ENCODE measurements around the gene TNFRSF18. TPM values are rescaled to one million over a fixed set of nuclear protein-coding genes. Genes with fewer than 3 reads are reported as not detected.

The TNFRSF18 gene
- total RNA-seq, 2 donors from 2014 or later = 43.6 to 250 TPM

- H3K36me3 Mint-ChIP-seq = peaks cover 29 to 33% of the 10 kb centered on the region in 2 donors
- H3K27ac Mint-ChIP-seq = peak overlapping the region; percentile 56 to 80
- peaks cover 0 to 4% of the 10 kb centered on the region in 2 donors for H3K9me3 Mint-ChIP-seq
- DNase-seq (ENCODE audit: low spot score in 2 of 2) (no peak), ATAC-seq (no peak)
Observed at GRCh38 chr1:1232796-1233566, 26.6 kb upstream of the TNFRSF18 start.

GRCh38 chr1:1232208-1232795 is 25.9 kb upstream of the TNFRSF18 start, which contains the start of gene B3GALT6:
B3GALT6 (plus strand) TSS chr1:1232237; CDS start chr1:1232279, 42 bp downstream.
- Mint-ChIP-seq H3K27ac (peak within 1 kb of the TSS; percentile 93 to 98), H3K9me3 (peaks cover 0 to 4% of the 10 kb centered on the region in 2 donors), H3K36me3 (peaks cover 29 to 33% of the 10 kb centered on the region in 2 donors)
- DNase-seq (ENCODE audit: low spot score in 2 of 2) (no peak), ATAC-seq (no peak)

GRCh38 chr1:1231400-1232207 is 25.2 kb upstream of the TNFRSF18 start, which contains the start of gene SDF4:
SDF4 (minus strand) TSS chr1:1232001; CDS start chr1:1228772, 3,229 bp downstream.
- Mint-ChIP-seq H3K9me3 (peaks cover 0 to 4% of the 10 kb centered on the region in 2 donors), H3K27ac (peak within 1 kb of the TSS; percentile 93 to 98), H3K36me3 (peaks cover 29 to 33% of the 10 kb centered on the region in 2 donors)
- peak; percentile 97 to 98 for DNase-seq (ENCODE audit: low spot score in 2 of 2)
- ATAC-seq = peak; percentile 97 to 98

GRCh38 chr1:1230656-1231399 is 24.4 kb upstream of the TNFRSF18 start:
- Mint-ChIP-seq H3K9me3 (peaks cover 0 to 4% of the 10 kb centered on the region in 2 donors), H3K27ac (peak overlapping the region; percentile 93 to 98), H3K36me3 (peaks cover 29 to 37% of the 10 kb centered on the region in 2 donors)
- no peak for ATAC-seq
- no peak for DNase-seq (ENCODE audit: low spot score in 2 of 2)

GRCh38 chr1:1229770-1230169 is 23.4 kb upstream of the TNFRSF18 start:
- ATAC-seq = no peak
- DNase-seq (ENCODE audit: low spot score in 2 of 2) = no peak
- peaks cover 0 to 4% of the 10 kb centered on the region in 2 donors for H3K9me3 Mint-ChIP-seq
- peaks cover 29 to 41% of the 10 kb centered on the region in 2 donors for H3K36me3 Mint-ChIP-seq
- peak overlapping the region; percentile 32 to 93 for H3K27ac Mint-ChIP-seq

- DNase-seq (ENCODE audit: low spot score in 2 of 2) = no peak
- Mint-ChIP-seq H3K9me3 (peaks cover 0 to 4% of the 10 kb centered on the region in 2 donors), H3K36me3 (peaks cover 27 to 34% of the 10 kb centered on the region in 2 donors), H3K27ac (peak overlapping the region in 1 of 2 donors; percentile 60)
- ATAC-seq = no peak
Observed at GRCh38 chr1:1228596-1229321, 22.4 kb upstream of the TNFRSF18 start.

GRCh38 chr1:1228187-1228586 is 21.8 kb upstream of the TNFRSF18 start:
- no peak for DNase-seq (ENCODE audit: low spot score in 2 of 2)
- H3K9me3 Mint-ChIP-seq = no peaks in the 10 kb centered on the region
- no peak for ATAC-seq

GRCh38 chr1:1227386-1227785 is 21.0 kb upstream of the TNFRSF18 start:
- H3K36me3 Mint-ChIP-seq = peaks cover 30 to 37% of the 10 kb centered on the region in 2 donors
- H3K27ac Mint-ChIP-seq = no peak overlapping the region
- ATAC-seq (no peak), DNase-seq (ENCODE audit: low spot score in 2 of 2) (no peak)
- no peaks in the 10 kb centered on the region for H3K9me3 Mint-ChIP-seq

More at GRCh38 chr1:1228187-1228586, 21.8 kb upstream of the TNFRSF18 start:
- Mint-ChIP-seq H3K36me3 (peaks cover 24 to 30% of the 10 kb centered on the region in 2 donors), H3K27ac (no peak overlapping the region)

GRCh38 chr1:1226566-1227362 is 20.4 kb upstream of the TNFRSF18 start:
- no peak overlapping the region for H3K27ac Mint-ChIP-seq
- DNase-seq (ENCODE audit: low spot score in 2 of 2) (no peak), ATAC-seq (no peak)
- H3K36me3 Mint-ChIP-seq = peaks cover 30 to 37% of the 10 kb centered on the region in 2 donors
- H3K9me3 Mint-ChIP-seq = no peaks in the 10 kb centered on the region

GRCh38 chr1:1225913-1226312 is 19.5 kb upstream of the TNFRSF18 start:
- ATAC-seq (no peak), DNase-seq (ENCODE audit: low spot score in 2 of 2) (no peak)
- Mint-ChIP-seq H3K9me3 (no peaks in the 10 kb centered on the region), H3K27ac (peak overlapping the region in 1 of 2 donors; percentile 44), H3K36me3 (peaks cover 26 to 33% of the 10 kb centered on the region in 2 donors)

GRCh38 chr1:1225238-1225845 is 18.9 kb upstream of the TNFRSF18 start:
- no peaks in the 10 kb centered on the region for H3K9me3 Mint-ChIP-seq
- no peak for ATAC-seq
- peaks cover 20 to 28% of the 10 kb centered on the region in 2 donors for H3K36me3 Mint-ChIP-seq
- DNase-seq (ENCODE audit: low spot score in 2 of 2) = no peak
- H3K27ac Mint-ChIP-seq = peak overlapping the region in 1 of 2 donors; percentile 44

- no peak for DNase-seq (ENCODE audit: low spot score in 2 of 2)
- ATAC-seq = no peak
- peaks cover 10 to 17% of the 10 kb centered on the region in 2 donors for H3K36me3 Mint-ChIP-seq
Observed at GRCh38 chr1:1223891-1224290, 17.5 kb upstream of the TNFRSF18 start.

GRCh38 chr1:1223321-1223720 is 16.9 kb upstream of the TNFRSF18 start:
- H3K9me3 Mint-ChIP-seq = no peaks in the 10 kb centered on the region
- ATAC-seq = no peak
- H3K36me3 Mint-ChIP-seq = peaks cover 10 to 17% of the 10 kb centered on the region in 2 donors
- DNase-seq (ENCODE audit: low spot score in 2 of 2) = no peak
- peak overlapping the region in 1 of 2 donors; percentile 71 for H3K27ac Mint-ChIP-seq

More at GRCh38 chr1:1223891-1224290, 17.5 kb upstream of the TNFRSF18 start:
- Mint-ChIP-seq H3K27ac (no peak overlapping the region), H3K9me3 (no peaks in the 10 kb centered on the region)

GRCh38 chr1:1222575-1223225 is 16.3 kb upstream of the TNFRSF18 start:
- DNase-seq (ENCODE audit: low spot score in 2 of 2) = no peak
- Mint-ChIP-seq H3K9me3 (no peaks in the 10 kb centered on the region), H3K27ac (peak overlapping the region in 1 of 2 donors; percentile 71), H3K36me3 (peaks cover 10 to 17% of the 10 kb centered on the region in 2 donors)
- no peak for ATAC-seq

Measured in activated naive CD4-positive, alpha-beta T cell treated with anti-CD3 and anti-CD28 coated beads, Interleukin-2, amount 50 U/mL, for 72 hours (primary cell).